Dendritic cell treated with granulocyte-macrophage colony-stimulating factor and Interleukin-4, amounts not matched to agents 40 ng/mL and 50 ng/mL, for 4 days (primary cell): ENCODE data around the gene MB21D2.
"Not testable (repeated sequence)": the region's sequence is repeated elsewhere in the genome, so short reads cannot be mapped to it uniquely, and the experiment has no call there.

Experiments used
- H3K27ac Mint-ChIP-seq: one replicate; pipeline ENCODE4 v1.8.0; 2022; ENCODE audit warnings: mild to moderate bottlenecking, mixed read lengths
- H3K27me3 Mint-ChIP-seq: one replicate; pipeline ENCODE4 v1.8.0; 2022; ENCODE audit warnings: mild to moderate bottlenecking, mixed read lengths
- H3K36me3 Mint-ChIP-seq: one replicate; pipeline ENCODE4 v1.8.0; 2022; ENCODE audit warnings: low read depth, mixed read lengths
- H3K4me1 Mint-ChIP-seq: one replicate; pipeline ENCODE4 v1.8.0; 2022; ENCODE audit warnings: low read depth, mixed read lengths
- H3K4me3 Mint-ChIP-seq: one replicate; pipeline ENCODE4 v1.8.0; 2022; ENCODE audit warnings: mild to moderate bottlenecking, moderate library complexity, mixed read lengths
- H3K9me3 Mint-ChIP-seq: one replicate; pipeline ENCODE4 v1.8.0; 2022; ENCODE audit warnings: mixed read lengths
- intact Hi-C: fragments of 100-400 bp; cut with micrococcal nuclease; formaldehyde crosslinking; loops from one replicate; pipeline ENCODE4 v1.15.0; 2022

The MB21D2 gene, protein sequence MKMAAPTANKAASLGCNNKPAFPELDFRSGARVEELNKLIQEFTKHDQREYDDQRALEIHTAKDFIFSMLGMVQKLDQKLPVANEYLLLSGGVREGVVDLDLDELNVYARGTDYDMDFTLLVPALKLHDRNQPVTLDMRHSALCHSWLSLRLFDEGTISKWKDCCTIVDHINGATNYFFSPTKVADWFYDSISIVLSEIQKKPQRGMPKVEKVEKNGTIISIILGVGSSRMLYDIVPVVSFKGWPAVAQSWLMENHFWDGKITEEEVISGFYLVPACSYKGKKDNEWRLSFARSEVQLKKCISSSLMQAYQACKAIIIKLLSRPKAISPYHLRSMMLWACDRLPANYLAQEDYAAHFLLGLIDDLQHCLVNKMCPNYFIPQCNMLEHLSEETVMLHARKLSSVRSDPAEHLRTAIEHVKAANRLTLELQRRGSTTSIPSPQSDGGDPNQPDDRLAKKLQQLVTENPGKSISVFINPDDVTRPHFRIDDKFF

DNA sequence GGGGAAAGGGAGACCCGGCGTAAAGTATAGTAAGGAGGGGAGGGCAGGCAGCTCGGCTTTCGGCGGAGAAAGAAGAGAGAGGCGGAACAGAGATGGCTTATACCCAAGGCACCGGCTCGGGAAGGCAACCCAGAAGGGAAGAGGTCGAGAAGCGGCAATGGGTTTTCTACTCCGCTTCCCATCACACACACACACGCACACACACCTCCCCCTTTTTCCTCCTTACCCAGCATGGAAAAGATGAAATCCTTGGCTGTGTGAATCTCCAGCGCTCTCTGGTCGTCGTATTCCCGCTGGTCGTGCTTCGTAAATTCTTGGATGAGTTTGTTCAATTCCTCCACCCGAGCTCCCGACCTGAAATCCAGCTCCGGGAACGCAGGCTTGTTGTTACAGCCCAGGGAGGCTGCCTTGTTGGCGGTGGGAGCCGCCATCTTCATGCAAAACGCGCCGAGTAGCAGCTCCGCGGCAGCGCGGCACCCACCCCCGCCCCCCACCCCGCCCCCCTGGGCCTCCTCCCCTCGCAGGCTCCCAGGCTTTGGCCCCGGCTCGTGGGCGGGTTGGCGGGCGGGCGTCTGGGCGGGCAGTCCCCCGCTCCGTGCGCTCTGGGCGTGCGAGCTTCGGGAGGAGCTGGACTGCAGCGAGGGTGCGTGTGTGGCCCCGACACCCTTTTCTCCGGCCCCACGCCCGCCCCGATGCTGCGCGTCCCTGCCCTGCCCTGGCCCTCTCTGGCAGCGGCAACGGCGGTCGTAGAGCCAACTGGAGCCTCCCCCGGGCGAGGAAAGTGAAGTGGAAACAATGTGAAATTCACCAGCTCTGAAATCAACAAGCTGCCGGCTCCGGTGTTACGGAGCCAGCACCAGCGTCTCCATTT lies at the start of gene MB21D2:
Gene MB21D2 (minus strand): TSS at position 453 of the 871 bp plus-strand sequence. CDS start 16 bp downstream, at position 437.
- Mint-ChIP-seq H3K4me3 (peak within 1 kb of the TSS; percentile 91), H3K36me3 (peaks cover 23% of the 10 kb centered on the region), H3K27me3 (peaks cover 28% of the 10 kb centered on the region), H3K9me3 (no peaks in the 10 kb centered on the region), H3K27ac (peak within 1 kb of the TSS; percentile 92), H3K4me1 (peaks cover 44% of the 10 kb centered on the region)
- intact Hi-C loops = loop anchor here (2.0 to 10.0 kb wide), 6 partner anchors 19 to 677 kb away; partner anchors contain the start of gene OPA1

DNA sequence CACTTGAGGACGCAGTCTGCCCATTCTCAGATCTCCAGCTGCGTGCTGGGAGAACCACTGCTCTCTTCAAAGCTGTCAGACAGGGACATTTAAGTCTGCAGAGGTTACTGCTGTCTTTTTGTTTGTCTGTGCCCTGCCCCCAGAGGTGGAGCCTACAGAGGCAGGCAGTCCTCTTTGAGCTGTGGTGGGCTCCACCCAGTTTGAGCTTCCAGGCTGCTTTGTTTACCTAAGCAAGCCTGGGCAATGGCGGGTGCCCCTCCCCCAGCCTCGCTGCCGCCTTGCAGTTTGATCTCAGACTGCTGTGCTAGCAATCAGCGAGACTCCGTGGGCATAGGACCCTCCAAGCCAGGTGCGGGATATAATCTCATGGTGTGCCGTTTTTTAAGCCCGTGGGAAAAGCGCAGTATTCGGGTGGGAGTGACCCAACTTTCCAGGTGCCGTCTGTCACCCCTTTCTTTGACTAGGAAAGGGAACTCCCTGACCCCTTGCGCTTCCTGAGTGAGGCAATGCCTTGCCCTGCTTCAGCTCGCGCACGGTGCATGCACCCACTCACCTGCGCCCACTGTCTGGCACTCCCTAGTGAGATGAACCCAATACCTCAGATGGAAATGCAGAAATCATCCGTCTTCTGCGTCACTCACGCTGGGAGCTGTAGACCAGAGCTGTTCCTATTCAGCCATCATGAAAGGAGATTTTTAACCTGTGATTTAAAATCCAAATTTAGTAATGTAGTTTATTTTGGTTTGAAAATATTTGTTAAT lies 47.5 kb upstream of the MB21D2 start:
- H3K4me1 Mint-ChIP-seq, H3K27me3 Mint-ChIP-seq, H3K9me3 Mint-ChIP-seq, H3K27ac Mint-ChIP-seq, H3K36me3 Mint-ChIP-seq, intact Hi-C loops, H3K4me3 Mint-ChIP-seq: not testable (repeated sequence)

DNA sequence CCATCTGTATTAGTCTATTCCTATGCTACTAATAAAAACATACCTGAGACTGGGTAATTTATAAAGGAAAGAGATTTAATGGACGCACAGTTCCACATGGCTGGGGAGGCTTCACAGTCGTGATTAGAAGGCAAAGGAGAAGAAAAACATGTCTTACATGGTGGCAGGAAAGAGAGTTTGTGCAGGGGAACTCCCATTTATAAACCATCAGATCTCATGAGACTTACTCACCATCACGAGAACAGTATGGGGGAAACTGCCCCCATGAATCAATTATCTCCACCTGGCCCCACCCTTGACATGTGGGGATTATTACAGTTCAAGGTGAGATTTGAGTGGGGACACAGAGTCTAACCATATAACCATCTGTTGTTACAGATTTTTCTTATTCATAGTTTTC lies 42.1 kb upstream of the MB21D2 start:
- no peak overlapping the region for H3K4me3 Mint-ChIP-seq
- H3K27me3 Mint-ChIP-seq = no peaks in the 10 kb centered on the region
- no peaks in the 10 kb centered on the region for H3K9me3 Mint-ChIP-seq
- intact Hi-C loops = loop anchor here (5.0 kb wide), 1 partner anchor 42 kb away; the partner anchor contains the start of gene MB21D2
- no peak overlapping the region for H3K27ac Mint-ChIP-seq
- H3K36me3 Mint-ChIP-seq = no peaks in the 10 kb centered on the region
- H3K4me1 Mint-ChIP-seq = peaks cover 25% of the 10 kb centered on the region

DNA sequence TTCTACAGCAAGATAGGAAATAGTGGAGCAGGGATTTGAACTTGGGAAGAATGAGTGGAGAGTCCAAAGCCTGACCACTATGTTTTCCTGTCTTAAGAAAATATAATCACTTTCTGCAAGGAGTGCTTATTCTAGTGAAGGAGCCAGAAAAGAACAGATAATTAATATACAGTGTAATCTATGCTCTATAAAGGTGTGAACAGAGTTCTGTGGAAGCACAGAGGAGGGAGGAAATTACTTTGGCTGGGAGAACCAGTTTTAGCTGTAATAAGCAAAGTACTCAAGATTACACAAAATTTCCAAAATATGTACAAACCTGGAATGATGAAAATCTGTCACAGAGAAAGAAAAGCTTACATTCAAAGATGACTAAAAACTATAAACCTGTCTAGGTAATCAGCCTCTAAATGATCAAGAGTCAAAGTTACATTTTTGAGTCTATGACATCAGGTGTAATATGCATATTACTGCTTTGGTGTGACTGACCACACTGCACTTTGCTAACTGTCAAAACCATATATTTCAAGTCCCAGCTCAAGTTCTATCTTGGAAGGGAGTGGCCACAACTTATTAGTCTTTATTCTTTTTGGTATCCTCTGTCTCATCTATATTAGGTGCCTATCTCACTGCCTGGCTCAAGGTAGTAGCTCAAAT lies 40.7 kb upstream of the MB21D2 start:
- intact Hi-C loops = loop anchor here (5.0 kb wide), 1 partner anchor 41 kb away; the partner anchor contains the start of gene MB21D2
- peaks cover 25% of the 10 kb centered on the region for H3K4me1 Mint-ChIP-seq
- peak overlapping the region; percentile 89 for H3K27ac Mint-ChIP-seq
- no peak overlapping the region for H3K4me3 Mint-ChIP-seq
- no peaks in the 10 kb centered on the region for H3K9me3 Mint-ChIP-seq
- H3K27me3 Mint-ChIP-seq = no peaks in the 10 kb centered on the region
- no peaks in the 10 kb centered on the region for H3K36me3 Mint-ChIP-seq

DNA sequence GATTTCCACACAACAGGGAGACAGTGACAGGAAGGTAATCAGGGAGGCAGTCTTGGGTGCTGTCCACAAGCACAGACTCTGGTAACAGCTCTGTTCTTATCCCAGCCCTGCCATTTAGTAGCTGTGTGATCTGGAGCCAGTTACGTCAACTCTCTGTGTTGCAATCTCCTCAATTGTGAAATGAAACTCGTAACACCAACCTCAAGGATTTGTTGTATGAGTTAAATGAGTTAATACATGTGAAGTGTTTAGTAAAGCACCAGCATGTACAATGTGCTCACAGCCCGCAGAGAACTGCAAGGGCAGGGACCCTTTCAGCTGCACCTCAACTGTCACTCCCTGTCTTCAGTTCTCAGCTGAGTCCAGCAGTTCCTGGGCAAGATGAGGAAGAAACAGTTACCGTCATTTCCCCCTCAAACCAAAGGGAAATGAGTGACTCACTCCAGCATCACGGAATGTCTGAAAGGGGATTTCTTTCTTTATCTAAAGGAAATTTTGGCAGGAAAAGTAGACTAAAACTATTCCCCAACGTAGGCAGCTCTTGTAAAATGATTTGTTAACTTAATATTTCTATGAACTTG lies 39.9 kb upstream of the MB21D2 start:
- no peaks in the 10 kb centered on the region for H3K9me3 Mint-ChIP-seq
- H3K27me3 Mint-ChIP-seq = peaks cover 2% of the 10 kb centered on the region
- H3K27ac Mint-ChIP-seq = peak overlapping the region; percentile 89
- H3K36me3 Mint-ChIP-seq = no peaks in the 10 kb centered on the region
- intact Hi-C loops = loop anchor here (2.0 to 5.0 kb wide), 2 partner anchors 40 to 59 kb away; partner anchors contain the start of gene MB21D2
- H3K4me1 Mint-ChIP-seq = peaks cover 25% of the 10 kb centered on the region
- H3K4me3 Mint-ChIP-seq = peak overlapping the region; percentile 55

DNA sequence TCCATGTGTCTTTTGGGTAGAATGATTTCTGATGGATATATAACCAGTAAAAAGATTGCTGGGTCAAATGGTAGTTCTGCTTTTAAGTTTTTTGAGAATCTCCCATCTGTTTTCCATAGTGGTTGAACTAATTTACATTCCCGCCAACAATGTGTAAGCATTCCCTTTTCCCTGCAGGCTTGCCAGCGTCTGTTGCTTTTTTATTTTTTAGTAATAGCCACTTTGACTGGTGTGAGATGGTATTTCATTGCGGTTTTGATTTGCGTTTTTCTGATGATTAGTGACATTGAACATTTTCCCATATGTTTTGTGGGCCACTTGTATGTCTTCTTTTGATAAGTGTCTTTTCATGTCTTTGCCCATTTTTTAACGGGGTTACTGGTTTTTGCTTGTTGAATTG lies 36.3 kb upstream of the MB21D2 start:
- intact Hi-C loops = no loop called here
- H3K27me3 Mint-ChIP-seq = peaks cover 8% of the 10 kb centered on the region
- no peaks in the 10 kb centered on the region for H3K36me3 Mint-ChIP-seq
- peaks cover 23% of the 10 kb centered on the region for H3K4me1 Mint-ChIP-seq
- H3K9me3 Mint-ChIP-seq = no peaks in the 10 kb centered on the region
- H3K4me3 Mint-ChIP-seq = no peak overlapping the region
- no peak overlapping the region for H3K27ac Mint-ChIP-seq

DNA sequence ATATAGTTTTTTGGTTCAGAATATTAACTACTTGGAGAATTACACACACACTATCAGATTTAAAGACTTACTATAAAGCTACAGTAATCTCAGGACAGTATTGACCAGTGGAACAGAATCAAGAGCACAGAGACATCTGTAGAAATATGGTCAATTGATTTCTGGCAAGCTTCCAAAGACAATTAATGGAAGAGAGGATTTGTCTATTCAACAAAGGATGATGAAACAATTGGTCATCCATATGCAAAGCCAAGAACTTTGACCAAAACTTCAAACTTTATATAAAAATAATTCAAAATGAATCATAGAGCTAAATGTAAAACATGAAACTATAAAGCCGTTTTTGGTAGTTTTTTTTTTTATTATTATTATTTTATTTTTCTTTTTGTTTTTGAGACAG lies 29.8 kb upstream of the MB21D2 start:
- intact Hi-C loops = no loop called here
- Mint-ChIP-seq H3K4me3 (no peak overlapping the region), H3K36me3 (no peaks in the 10 kb centered on the region), H3K27ac (no peak overlapping the region), H3K9me3 (no peaks in the 10 kb centered on the region), H3K27me3 (peaks cover 24% of the 10 kb centered on the region), H3K4me1 (no peaks in the 10 kb centered on the region)

DNA sequence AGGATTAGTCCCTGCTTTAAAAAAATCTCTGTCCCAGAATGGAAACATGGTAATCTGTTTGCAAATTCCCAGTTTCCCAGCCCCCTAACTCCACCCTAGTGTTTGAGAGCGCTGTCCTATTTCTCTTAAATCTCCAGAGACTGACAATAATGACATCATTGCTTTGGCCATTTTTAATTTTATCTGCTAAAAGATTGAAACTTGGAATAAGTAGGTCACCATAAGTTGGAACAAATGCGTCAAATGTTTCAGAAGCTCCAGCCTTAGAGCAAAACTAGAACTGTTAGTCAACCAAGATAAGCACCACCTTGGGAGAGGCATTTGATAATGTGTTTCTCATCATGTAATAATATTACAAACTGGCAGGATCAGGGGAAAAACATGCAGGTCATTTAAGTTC lies 25.7 kb upstream of the MB21D2 start:
- H3K4me3 Mint-ChIP-seq = no peak overlapping the region
- intact Hi-C loops = no loop called here
- H3K27me3 Mint-ChIP-seq = peaks cover 35% of the 10 kb centered on the region
- no peaks in the 10 kb centered on the region for H3K4me1 Mint-ChIP-seq
- no peaks in the 10 kb centered on the region for H3K36me3 Mint-ChIP-seq
- no peaks in the 10 kb centered on the region for H3K9me3 Mint-ChIP-seq
- no peak overlapping the region for H3K27ac Mint-ChIP-seq

DNA sequence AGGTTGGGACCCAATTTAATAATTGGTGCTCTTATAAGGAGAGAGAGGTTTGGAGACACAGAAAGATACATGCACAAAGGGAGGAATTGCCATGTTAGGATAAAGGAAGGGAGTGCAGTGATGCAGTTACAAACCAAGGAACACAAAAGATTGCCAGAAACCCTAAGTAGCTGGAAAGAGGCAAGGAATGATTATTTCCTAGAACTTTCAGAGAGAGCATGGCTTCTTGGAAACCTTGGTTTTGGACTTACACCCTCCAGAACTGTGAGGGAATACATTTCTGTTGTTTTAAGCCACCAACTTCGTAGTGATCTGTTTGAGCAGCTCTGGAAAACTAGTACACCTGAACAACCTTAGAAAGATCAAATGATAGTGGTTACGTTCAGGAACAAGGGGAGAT lies 25.0 kb upstream of the MB21D2 start:
- Mint-ChIP-seq H3K36me3 (no peaks in the 10 kb centered on the region), H3K4me1 (no peaks in the 10 kb centered on the region), H3K27me3 (peaks cover 37% of the 10 kb centered on the region), H3K4me3 (no peak overlapping the region), H3K27ac (no peak overlapping the region), H3K9me3 (no peaks in the 10 kb centered on the region)
- intact Hi-C loops = no loop called here

DNA sequence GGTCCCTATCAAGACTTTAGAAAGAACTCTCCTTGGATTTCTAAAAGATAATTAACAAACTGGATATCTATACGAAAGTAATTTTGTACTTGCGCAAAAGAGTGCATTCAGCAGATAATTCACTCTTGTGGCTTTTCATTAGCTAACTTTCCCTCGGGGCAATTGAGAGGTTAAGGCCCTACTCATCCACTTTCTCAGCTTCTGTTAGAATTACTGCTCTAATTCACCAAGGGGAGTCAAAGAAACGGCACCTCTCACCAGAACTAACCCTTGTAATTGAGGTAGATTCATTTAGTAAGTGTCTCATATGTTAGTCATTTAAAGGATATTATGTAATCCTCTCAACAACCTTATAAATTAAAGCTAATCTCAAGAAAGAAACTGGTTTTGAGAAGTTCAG lies 22.5 kb upstream of the MB21D2 start:
- intact Hi-C loops = no loop called here
- Mint-ChIP-seq H3K4me1 (peaks cover 5% of the 10 kb centered on the region), H3K36me3 (no peaks in the 10 kb centered on the region), H3K27ac (no peak overlapping the region), H3K27me3 (peaks cover 28% of the 10 kb centered on the region), H3K9me3 (peaks cover 4% of the 10 kb centered on the region), H3K4me3 (no peak overlapping the region)

DNA sequence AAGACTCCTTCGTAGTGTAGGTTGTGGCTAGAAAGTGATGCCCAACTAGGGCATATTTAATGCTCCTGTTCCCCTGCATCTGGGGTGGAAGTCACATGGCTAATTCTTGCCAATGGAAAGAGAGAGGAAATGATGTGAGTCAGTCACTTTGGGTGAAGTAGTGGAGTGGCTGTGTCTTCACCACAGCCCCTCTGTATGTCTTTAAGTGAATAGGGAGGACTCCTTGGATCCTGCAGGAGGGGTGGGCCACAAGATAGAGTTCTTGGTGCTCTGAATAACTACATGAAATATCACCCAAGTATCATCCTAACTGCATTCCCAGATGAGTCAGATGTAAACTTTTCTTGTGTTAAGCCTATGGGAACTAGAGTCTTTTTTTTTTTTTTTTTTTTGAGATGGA lies 17.8 kb upstream of the MB21D2 start:
- Mint-ChIP-seq H3K27ac (no peak overlapping the region), H3K27me3 (peaks cover 10% of the 10 kb centered on the region), H3K9me3 (peaks cover 7% of the 10 kb centered on the region), H3K4me3 (no peak overlapping the region), H3K36me3 (no peaks in the 10 kb centered on the region), H3K4me1 (peaks cover 14% of the 10 kb centered on the region)
- intact Hi-C loops = no loop called here

DNA sequence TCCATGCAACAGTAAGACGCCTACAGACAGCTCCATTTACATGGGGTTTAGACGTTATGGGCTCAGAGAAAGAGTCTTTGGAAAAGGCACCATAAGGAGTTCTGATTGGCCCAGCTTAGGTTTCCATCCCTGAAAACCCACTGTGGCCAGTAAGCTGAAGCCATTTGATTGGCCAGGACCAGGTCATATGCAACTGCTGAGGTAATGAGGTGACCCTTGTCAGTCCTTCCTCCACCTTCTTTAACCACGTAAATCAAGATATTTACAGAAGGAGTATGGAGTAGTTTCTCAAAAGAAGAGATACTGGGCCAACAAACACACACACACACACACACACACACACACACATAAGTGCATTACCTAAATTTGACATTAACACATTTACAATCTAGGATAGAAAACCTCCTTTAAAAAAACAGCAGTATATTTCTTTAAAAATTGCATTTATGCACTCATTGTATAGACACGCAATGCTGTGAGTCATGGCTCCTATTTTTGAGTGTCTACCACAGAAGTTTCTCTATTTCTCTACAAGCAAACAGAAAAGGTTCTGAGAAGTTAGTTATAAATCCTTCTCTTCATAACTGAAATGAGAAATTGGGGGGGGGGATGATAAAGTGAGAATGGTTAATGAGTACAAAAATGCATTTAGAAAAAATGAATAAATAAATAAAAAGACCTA lies 16.3 kb upstream of the MB21D2 start:
- Mint-ChIP-seq H3K27me3 (peaks cover 8% of the 10 kb centered on the region), H3K36me3 (no peaks in the 10 kb centered on the region), H3K4me3 (no peak overlapping the region), H3K27ac (no peak overlapping the region), H3K9me3 (peaks cover 7% of the 10 kb centered on the region), H3K4me1 (peaks cover 29% of the 10 kb centered on the region)
- intact Hi-C loops = loop anchor here (5.0 kb wide), 1 partner anchor 42 kb away; no protein-coding TSS in a partner anchor
